DMS 273 treated with DMSO at 0.1 percent for 48 hours (cell line): ENCODE results near the gene CSF2RB.

Experiments
- DNase-seq: peaks from one replicate; lab custom pipeline; 2025; lab: John Stamatoyannopoulos, UW

CSF2RB gene

DNA sequence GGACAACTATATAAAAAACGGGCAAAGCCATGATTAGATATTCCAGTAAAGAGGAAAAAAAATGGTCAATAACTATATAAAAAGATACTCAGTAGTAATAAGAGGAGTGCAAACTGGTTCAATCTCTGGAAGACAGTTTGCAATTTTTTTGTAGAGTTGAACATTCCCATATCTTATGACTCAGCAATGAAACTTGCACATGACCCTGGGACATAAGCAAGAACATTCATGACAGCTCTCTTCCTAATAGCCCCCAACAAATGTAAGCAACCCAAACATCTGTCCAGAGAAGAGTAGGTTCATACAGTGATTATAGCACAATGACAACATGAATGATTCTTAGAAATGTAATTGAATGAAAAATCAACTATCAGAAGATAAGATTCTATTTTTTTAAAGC, 21.8 kb upstream of the CSF2RB start:
- no peak for DNase-seq

GRCh38 chr22:36892292-36892691, 21.1 kb upstream of the CSF2RB start:
- DNase-seq: no peak

GRCh38 chr22:36893262-36893661, 20.2 kb upstream of the CSF2RB start:
- DNase-seq: no peak

DNA sequence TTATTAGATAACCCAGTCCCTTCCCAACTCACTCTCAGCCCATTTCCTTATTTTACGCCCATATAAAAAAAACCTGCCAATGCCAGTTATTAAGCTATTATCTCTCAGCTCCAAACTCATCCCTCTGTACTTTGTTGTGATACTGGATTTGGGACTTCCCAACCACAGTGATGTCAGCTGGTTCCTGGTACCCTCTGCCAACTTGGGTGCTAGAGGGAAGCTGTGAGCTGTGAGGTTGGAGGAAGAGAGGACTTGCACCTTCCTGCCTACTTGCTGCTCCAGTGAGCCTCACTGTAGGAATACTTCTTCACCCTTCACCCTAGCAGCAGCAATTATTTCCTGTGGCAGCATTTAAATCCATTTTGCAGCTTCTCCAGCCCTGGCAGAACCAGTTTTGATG, 19.2 kb upstream of the CSF2RB start:
- no peak for DNase-seq

DNA sequence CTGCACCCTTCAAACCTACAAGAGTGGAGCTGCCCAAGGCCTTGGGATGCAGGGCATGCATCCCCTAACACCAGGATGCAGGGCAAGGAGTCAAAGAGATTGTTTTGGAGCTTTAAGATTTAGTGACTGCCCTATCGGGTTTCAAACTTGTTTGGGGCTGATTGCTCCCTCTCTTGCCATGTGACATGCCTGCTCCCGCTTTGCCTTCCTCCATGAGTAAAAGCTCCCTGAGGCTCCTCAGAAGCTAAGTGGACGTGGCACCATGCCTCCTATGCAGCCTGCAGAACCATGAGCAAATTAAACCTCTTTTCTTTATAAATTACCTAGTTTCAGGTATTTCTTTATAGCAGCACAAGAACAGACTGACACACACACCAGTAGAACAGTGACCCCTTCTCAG, 15.8 kb upstream of the CSF2RB start:
- DNase-seq: no peak

- DNase-seq: no peak
Measured at GRCh38 chr22:36898690-36899089, 14.7 kb upstream of the CSF2RB start.

DNA sequence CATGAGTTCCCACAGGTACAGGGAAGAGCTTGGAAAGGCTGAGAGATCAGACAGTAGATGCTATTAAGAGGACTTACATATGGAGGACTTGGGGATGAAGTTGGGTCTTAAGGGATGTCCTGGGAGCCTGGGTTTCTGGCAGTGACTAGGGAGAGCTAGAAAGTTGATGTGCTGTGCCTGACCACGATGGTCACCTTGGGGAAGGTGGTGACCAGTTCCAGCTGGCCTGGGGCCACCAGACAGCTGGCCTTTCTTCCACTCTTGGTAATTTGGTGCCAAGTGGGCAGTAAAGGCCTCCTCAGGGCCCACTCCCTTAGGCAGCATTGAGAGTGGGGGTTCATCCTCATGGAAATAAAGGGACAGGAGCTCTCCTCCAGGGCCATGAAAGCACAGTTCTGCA, 13.9 kb upstream of the CSF2RB start:
- DNase-seq: no peak

DNA sequence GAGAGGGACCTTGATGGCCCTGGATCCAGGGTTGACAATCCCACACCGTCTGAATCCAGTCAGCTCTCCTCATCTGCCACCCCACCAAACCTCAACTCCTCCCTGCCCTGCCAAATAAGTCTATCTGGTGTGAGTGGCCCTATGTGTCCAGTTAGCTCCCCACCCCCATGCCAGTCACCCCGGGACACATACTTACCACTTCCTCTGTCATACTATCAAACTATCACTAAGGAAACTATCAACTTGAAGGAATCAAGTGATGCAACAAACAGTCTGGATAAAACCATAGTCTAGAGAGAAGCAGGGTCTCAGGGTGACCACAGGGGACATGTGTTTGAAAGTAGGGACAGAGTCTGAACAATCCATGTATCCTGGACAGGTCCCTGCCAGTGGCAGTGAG, 13.2 kb upstream of the CSF2RB start:
- DNase-seq: no peak

DNA sequence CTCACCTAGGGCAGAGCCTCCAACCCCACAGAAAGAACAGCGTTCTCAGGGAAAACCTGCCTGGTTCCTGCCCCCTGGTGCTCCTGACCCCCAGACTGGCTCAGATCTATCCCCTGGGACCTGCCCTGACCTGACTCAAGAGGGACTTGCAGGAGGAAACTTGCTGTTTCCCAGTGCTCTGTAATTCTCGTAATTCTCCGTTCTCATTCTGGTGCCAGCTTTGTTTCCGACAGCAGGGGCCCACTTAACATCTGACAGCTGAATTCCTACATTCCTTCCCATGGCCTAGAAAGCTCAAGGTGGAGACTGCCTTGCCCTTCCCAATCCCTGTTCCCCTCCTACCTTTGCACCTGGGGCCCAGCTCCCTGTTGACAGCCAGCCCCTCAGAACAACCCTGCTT, 12.5 kb upstream of the CSF2RB start:
- DNase-seq: no peak

- no peak for DNase-seq
Measured at GRCh38 chr22:36901411-36902142, 11.9 kb upstream of the CSF2RB start.

DNA sequence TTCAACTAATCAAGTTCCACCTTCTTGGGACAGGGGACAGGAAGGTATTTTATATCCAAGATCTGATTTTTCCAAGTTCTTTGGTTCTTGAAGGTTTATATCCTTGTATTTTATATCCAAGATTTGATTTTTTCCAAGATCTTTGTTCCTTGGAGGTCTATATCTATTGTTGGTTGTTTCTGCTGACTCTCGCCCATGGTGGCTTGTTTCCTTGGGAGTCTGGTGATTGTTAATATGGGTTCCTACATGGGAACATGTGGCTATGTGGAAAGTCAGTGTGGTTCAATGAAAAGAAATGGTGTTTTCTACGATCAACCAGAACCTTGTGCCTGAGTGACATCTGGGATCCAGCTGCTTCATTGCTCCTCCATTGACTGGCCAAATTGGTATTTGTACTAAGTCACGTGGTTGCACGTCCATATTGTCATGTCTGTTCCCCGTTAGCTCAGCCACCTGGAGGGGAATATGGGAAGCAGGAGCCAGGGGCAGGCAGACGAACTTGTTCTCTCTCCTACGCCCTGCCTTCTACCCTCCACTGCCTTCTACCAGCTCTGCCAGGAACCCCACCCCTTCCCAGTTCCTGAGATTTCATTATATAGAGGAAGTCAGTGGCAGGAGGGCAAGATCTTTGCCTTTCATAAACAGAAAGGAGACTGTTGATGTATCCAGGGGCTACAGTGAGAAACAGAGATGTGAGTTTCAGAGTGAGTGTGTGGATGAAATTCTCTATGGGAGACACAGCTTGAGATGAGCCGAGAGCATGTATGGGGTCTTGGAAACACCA, 11.1 kb upstream of the CSF2RB start:
- DNase-seq: no peak

DNA sequence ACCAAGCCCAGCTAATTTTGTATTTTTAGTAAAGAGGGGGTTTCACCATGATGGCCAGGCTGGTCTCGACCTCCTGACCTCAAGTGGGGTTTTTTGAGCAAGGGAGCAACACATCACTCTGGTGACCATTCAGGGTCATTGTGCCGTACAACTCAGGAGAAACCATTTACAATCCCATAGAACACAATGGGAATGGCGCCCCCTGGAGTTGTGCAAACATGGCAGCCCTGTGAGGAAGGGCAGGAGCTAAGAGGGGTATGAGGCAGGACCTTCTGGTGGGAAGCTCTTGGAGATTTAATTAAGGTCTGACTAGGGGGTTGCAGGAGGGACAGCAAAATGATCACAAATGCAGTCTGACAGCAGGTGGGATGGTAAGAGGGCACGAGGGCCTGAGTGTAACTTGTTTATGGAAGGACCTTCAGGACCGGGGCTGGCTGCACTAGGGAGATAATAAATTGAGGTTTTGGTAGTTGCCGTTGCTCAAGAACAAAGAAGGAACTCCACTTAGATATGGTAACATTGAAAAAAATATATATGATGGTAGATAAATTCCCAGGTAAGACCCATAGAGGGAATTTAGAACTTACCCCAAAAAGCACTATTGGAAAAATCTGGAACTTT, 9.1 kb upstream of the CSF2RB start:
- DNase-seq: no peak

DNA sequence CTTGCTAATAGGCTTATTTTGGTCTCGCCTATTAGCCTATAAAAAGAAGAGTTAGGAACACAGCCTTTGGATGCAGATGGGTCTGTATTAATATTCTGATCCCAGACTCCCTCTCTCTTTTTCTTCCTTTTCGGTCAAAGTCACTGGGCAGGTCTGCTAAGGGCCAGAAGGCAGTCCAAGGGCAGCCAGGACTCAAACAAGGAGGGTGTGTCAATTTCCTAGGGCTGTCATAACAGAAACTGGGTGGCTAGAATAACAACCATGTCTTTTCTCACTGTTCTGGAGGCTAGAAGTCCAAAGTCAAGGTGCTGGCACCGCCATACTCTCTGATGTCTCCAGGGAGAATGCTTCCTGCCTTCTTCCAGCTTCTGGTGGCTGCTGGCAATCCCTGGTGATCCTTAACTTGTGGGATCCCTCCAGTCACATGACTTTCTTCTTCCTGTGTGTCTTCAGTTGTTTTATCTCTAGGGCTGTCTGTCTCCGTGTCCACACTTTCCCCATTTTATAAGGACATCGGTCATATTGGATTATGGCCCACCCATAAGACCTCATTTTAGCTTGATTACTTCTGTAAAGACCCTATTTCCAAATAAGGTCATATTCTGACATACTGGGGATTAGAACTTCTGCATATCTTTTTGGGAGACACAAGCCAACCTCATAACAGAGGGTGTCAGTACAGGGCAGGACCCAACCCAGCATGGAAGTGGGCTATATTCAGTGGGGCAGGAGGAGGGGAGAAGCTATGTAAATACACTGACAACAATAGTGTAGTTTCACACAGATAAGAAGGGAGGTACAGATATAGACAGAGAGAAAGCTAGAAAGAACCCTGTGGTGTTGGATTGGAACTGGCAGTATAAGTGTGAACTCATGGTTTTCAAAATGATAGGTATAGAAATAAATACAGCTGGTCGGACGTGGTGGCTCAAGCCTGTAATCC, 5.9 kb upstream of the CSF2RB start:
- no peak for DNase-seq

DNA sequence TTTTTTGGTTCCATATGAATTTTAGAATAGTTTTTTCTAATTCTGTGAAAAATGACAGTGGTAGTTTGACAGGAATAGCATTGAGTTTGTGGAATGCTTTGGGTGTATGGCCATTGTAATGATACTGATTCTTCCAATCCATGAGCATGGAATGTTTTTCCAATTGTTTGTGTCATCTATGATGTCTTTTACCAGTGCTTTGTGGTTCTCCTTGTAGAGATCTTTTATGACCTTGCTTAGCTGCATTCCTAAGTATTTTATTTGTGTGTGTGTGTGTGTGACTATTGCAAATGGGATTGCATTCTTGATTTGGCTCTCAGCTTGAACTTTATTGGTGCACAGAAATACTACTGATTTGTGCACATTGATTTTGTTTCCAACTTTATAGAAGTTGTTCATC, 3.0 kb upstream of the CSF2RB start:
- DNase-seq: no peak

DNA sequence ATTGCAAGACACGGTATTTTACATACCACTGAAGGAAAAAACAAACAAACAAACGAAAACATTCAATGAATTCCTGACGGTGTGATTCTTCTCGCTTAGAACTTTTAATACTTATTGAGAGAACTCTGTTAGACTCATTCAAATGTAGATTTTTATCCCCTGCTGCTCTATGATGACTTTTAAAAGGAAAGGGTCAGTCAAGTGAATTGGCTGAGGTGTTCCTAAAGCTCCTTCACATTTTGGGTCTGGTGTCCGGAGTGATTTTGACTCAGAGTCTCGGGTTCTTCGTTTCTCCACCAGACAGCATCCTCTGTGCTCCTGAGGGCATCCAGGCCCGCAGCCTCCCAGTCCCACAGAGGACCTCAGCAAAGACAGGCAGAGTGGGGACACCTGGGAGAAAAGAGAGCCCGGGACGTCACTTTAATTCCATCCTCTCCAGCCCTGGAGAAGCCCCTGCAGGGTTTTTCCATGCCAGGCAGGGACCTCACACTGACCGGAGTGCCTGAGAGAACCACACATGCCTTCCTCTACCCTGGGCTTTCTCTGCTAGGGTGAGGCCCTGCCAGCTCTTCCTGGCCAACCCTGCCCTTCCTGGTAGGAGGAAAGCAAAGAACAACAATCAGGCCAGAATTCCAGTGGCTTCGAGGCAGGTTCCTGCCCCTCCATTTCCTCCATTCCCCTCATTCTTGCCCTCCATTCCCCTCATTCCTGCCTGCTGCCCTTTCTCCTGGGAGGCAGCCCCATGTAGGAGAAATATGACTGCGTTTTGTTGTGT, 1.4 kb upstream of the CSF2RB start:
- DNase-seq: no peak

DNA sequence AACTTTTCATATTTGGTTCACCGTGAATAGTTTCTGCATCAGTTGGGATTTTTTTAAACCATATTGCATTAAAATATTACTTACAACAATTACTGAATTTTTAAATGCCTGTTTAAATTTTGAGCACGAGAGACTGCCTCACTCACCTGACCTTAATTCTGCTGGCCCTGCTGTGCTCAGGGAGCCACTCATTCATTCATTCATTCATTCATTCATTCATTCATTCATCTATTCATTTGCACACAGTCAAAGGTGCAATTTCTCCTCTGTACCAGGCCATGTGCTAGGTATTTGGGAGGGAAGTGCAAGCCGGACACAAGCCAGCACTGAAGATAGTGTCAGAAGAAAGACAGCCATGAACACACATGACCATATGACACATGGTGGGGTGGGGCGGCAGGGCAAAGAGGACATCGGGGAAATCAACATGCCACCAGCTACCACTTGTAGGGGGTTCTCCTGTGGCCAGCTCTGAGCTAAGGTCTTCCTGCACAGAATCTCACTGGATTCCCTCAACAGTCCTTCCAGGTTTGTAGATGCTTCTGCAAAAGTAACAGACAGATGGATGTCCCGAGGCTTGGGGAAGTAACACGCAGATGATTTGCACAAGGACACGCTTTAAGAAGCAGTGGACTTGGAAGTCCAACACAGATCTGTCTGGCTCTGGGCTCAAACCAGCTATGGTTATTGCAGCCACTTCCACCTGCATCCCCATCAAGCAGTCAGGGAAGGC, 568 bp upstream of the CSF2RB start:
- DNase-seq: no peak

DNA sequence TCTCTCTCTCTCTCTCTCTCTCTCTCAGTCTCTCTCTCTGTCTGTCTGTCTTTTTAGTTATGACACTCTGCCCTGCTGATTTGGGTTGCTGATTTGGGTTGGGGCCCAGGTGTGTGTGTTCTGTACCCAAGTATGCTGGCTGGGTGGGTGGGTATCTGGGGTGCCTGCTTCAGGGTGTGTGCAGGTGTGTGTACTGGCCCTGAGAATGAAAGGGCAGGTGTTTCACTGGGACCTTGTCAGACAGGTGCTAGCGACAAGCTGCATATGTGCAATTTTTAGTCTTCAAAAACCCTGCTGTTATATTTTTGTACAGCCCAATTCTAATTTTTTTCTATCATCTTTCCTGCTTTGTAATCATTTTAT, 943 bp downstream of the CSF2RB start:
- DNase-seq: no peak

DNA sequence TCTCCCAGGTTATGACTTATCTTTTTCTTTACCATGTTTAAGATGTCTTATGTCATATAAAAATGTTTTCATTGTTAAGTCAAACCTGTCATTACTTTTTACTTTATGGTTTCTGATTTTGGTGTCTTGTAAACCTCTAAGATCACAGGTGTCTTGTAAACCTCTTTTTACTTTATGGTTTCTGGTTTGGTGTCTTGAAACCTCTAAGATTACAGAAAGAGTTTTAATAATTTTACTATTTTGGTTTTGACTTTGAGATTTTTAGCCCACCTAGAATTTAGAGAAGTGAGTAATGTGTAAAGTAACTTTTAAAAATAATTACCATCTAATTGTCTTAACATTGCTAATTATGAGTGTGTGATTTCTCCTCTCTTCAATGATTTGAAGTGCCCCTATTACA, 2.6 kb downstream of the CSF2RB start:
- no peak for DNase-seq

- no peak for DNase-seq
Measured at GRCh38 chr22:36918586-36919284, 5.3 kb downstream of the CSF2RB start.
